ENCODE results near the gene FBXL5. TPM values are rescaled to one million over a fixed set of nuclear protein-coding genes. Genes with fewer than 3 reads are reported as not detected.

The FBXL5 gene
- total and polyA plus RNA-seq, 10 donors: 33.8 to 210 (median 105) TPM

GRCh38 chr4:15689540-15689939 lies 34.4 kb upstream of the FBXL5 start:
- H3K4me3 ChIP-seq: peak overlapping the region in 1 of 8 donors; percentile 5
- WGBS, 5 donors: 50 to 76% (median 59%) methylated on average over 2 of the region's 2 CpGs
- intact Hi-C loops (cut with DNase I; ENCODE audit: low total_unique reads): no loop called here
- H3K27ac ChIP-seq: peak overlapping the region in 7 of 8 donors; percentile 67 to 89 (median 74)
- H3K27me3 ChIP-seq (replicated peaks in 1 of 7): no peaks in the 10 kb centered on the region
- DNase-seq: no peak
- TF ChIP-seq, protein P1, sequence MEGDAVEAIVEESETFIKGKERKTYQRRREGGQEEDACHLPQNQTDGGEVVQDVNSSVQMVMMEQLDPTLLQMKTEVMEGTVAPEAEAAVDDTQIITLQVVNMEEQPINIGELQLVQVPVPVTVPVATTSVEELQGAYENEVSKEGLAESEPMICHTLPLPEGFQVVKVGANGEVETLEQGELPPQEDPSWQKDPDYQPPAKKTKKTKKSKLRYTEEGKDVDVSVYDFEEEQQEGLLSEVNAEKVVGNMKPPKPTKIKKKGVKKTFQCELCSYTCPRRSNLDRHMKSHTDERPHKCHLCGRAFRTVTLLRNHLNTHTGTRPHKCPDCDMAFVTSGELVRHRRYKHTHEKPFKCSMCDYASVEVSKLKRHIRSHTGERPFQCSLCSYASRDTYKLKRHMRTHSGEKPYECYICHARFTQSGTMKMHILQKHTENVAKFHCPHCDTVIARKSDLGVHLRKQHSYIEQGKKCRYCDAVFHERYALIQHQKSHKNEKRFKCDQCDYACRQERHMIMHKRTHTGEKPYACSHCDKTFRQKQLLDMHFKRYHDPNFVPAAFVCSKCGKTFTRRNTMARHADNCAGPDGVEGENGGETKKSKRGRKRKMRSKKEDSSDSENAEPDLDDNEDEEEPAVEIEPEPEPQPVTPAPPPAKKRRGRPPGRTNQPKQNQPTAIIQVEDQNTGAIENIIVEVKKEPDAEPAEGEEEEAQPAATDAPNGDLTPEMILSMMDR (IDR thresholded peaks at IDR 0.05 in 8 of 11, conservative IDR thresholded peaks at IDR 0.05 in 3 of 11): no peak
- TF ChIP-seq POLR2AphosphoS5 (IDR thresholded peaks at IDR 0.05) (no peak), POLR2A (IDR thresholded peaks at IDR 0.05) (no peak)
- H3K36me3 ChIP-seq: peaks cover 3 to 37% (median 15%) of the 10 kb centered on the region in 6 donors
- H3K4me1 ChIP-seq: peaks cover 0 to 57% (median 11%) of the 10 kb centered on the region in 6 donors
- no peaks in the 10 kb centered on the region for H3K9me3 ChIP-seq

- no peak for DNase-seq
- Histone ChIP-seq H3K36me3 (peaks cover 3 to 37% (median 15%) of the 10 kb centered on the region in 6 donors), H3K27ac (peak overlapping the region in 1 of 8 donors; percentile 89), H3K4me3 (no peak overlapping the region), H3K4me1 (peaks cover 0 to 72% (median 25%) of the 10 kb centered on the region in 6 donors), H3K27me3 (replicated peaks in 1 of 7) (no peaks in the 10 kb centered on the region), H3K9me3 (no peaks in the 10 kb centered on the region)
- no peak for TF ChIP-seq POLR2AphosphoS5 (IDR thresholded peaks at IDR 0.05)
- TF ChIP-seq POLR2A (IDR thresholded peaks at IDR 0.05): no peak
- TF ChIP-seq, protein P1 (IDR thresholded peaks at IDR 0.05 in 8 of 11, conservative IDR thresholded peaks at IDR 0.05 in 3 of 11): no peak
- WGBS, 5 donors: 80 to 90% (median 86%) methylated on average over 5 of the region's 5 CpGs
- intact Hi-C loops (cut with DNase I; ENCODE audit: low total_unique reads): no loop called here
Measured at GRCh38 chr4:15688051-15688450, 32.9 kb upstream of the FBXL5 start.

DNA sequence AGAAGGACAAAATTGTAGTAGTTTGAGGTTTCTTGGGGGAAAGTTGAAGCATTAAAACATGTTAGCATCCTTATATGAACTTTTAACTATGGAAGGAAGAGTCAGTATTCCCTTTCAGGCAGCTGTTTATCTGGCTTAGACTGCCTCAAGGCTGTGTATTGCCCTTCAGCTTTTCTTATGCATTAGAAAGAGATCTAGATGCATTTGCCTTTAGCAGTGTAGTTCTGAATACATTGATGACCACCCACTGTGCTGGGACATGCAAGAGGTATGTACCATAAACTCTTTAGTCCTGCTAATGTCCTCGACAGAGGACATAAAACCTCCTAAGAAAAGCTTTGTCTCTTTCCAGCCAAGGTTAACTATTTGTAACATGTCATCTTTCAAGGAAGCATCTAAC lies 29.3 kb upstream of the FBXL5 start:
- H3K9me3 ChIP-seq: no peaks in the 10 kb centered on the region
- 86 to 100% (median 95%) methylated on average over 1 of the region's 1 CpG for WGBS, 5 donors
- no peak overlapping the region for H3K4me3 ChIP-seq
- no peak for DNase-seq
- H3K27ac ChIP-seq: peak overlapping the region in 2 of 8 donors; percentile 26 to 99
- no peak for TF ChIP-seq POLR2AphosphoS5 (IDR thresholded peaks at IDR 0.05)
- no peak for TF ChIP-seq POLR2A (IDR thresholded peaks at IDR 0.05)
- TF ChIP-seq, protein P1 (IDR thresholded peaks at IDR 0.05 in 8 of 11, conservative IDR thresholded peaks at IDR 0.05 in 3 of 11): no peak
- peaks cover 14 to 79% (median 40%) of the 10 kb centered on the region in 6 donors for H3K4me1 ChIP-seq
- no peaks in the 10 kb centered on the region for H3K27me3 ChIP-seq (replicated peaks in 1 of 7)
- peaks cover 3 to 36% (median 15%) of the 10 kb centered on the region in 6 donors for H3K36me3 ChIP-seq
- intact Hi-C loops (cut with DNase I; ENCODE audit: low total_unique reads): no loop called here

GRCh38 chr4:15683143-15683495 lies 28.0 kb upstream of the FBXL5 start:
- intact Hi-C loops (cut with DNase I; ENCODE audit: low total_unique reads): no loop called here
- WGBS, 5 donors: 53 to 81% (median 57%) methylated on average over 2 of the region's 2 CpGs
- Histone ChIP-seq H3K27me3 (replicated peaks in 1 of 7) (no peaks in the 10 kb centered on the region), H3K4me3 (peak overlapping the region in 5 of 8 donors; percentile 72 to 82 (median 75)), H3K27ac (peak overlapping the region in 7 of 8 donors; percentile 91 to 99 (median 95)), H3K9me3 (no peaks in the 10 kb centered on the region), H3K4me1 (peaks cover 14 to 87% (median 38%) of the 10 kb centered on the region in 6 donors), H3K36me3 (peaks cover 0 to 23% (median 13%) of the 10 kb centered on the region in 6 donors)
- DNase-seq: no peak
- TF ChIP-seq POLR2A (IDR thresholded peaks at IDR 0.05): no peak
